Kidney capillary endothelial cell (primary cell): ENCODE data around the gene RACK1.

Source experiments
- DNase-seq: peaks from one replicate; pipeline ENCODE4 v3.0.0-alpha.2; 2018; ENCODE audit warnings: low spot score

Gene RACK1

GRCh38 chr5:181233801-181234454 lies 9.8 kb downstream of the RACK1 start:
- no peak for DNase-seq

- DNase-seq, result no peak
These were observed 10.5 kb downstream of the RACK1 start for GRCh38 chr5:181233088-181233800.

- no peak for DNase-seq
These were observed 11.1 kb downstream of the RACK1 start for GRCh38 chr5:181232593-181232992.

GRCh38 chr5:181231432-181231831 lies 12.3 kb downstream of the RACK1 start:
- DNase-seq, result no peak

DNA sequence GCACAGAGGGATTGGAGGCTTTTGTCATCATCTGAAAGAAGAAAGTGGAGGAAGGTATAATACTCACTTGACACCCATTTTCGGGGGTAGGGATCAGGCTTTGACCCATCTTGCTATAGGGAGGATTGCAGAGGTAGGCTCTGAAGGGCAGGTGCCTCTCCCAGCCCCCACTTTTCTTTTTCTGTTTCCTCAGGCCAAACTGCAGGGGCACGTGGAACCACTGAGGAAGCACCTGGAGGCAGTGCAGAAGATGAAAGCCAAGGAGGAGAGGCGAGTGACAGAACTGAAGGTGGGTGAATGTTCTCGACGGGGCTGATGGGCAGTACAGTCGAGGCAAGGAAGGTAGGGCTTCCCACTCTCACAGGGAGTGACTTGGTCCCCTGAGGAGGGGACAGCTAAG lies 13.2 kb downstream of the RACK1 start:
- DNase-seq, result no peak

DNA sequence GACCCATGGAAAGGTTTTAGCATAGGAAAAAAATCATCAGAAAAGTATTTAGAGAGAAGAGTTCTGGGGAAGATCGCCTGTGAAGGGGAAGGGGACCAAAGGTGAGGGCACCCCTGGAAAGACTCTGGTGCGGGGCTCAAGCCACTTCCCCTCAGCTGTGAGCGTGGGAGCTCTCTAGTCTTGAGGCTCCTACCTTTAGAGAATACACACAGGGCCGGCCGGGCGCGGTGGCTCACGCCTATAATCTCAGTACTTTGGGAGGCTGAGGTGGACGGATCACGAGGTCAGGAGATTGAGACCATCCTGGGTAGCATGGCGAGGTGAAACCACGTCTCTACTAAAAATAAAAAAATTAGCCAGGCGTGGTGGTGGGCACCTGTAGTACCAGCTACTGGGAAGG lies 13.7 kb downstream of the RACK1 start:
- no peak for DNase-seq

- DNase-seq, result no peak
These were observed 19.1 kb downstream of the RACK1 start for GRCh38 chr5:181224390-181225229.

DNA sequence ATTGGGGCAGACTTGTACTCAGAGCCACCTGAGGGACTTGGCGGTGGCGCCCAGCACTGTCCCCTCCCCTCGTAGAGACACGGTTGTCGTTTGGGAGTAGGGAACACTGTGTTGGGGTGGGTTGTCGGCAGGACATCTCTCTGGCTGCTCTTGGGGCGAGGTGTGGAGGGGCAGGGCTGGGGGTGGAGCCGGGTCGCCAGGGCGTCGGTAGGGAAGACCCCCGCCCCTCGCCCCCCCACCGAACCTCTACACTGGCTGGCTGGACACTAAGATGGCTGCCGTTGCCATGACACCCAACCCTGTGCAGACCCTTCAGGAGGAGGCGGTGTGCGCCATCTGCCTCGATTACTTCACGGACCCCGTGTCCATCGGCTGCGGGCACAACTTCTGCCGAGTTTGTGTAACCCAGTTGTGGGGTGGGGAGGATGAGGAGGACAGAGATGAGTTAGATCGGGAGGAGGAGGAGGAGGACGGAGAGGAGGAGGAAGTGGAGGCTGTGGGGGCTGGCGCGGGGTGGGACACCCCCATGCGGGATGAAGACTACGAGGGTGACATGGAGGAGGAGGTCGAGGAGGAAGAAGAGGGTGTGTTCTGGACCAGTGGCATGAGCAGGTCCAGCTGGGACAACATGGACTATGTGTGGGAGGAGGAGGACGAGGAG lies 19.8 kb downstream of the RACK1 start:
- no peak for DNase-seq

DNA sequence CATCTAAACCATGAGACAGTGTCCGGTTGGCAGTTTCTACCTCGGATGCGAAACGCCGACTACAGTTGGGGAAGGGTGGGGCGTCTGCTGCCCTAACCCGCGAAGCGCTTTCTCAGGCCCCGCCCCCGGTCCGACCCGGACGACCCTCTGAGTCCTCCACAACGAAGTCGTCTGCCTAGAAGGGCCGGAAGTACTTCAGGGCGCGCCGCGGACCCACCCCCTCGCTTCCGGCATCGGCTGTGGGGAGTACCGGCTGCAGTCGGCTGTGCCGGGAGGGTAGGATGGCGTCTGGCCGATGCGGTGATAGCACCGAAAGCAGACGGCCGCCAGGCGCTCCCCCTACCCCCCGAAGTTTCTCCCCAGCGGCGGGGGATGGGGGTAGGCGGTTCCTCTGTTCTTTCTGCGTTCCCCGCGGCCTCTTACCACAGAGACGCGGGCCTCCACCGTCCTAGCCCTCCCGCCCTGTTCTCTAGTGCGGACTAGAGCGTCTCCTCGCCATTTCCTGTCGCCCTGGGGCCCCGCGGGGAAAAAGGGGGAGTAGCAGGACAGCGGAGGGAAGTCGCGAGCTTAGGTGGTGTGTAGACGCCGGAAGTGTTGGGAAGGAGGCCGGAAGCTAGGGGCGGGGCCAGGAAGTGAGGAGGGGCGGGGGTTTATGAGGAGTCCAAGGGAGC lies 20.5 kb downstream of the RACK1 start, which contains the start of gene TRIM41:
TRIM41 (plus strand) TSS at position 224 of the 671 bp plus-strand sequence. CDS start 719 bp downstream, outside the sequence.
- DNase-seq, result peak; percentile 98

GRCh38 chr5:181222630-181223057 lies 21.1 kb downstream of the RACK1 start:
- DNase-seq, result no peak

- DNase-seq, result peak; percentile 91
These were observed 21.7 kb downstream of the RACK1 start for GRCh38 chr5:181221792-181222629.

GRCh38 chr5:181221105-181221791 lies 22.5 kb downstream of the RACK1 start:
- no peak for DNase-seq

- DNase-seq, result no peak
These were observed 23.6 kb downstream of the RACK1 start for GRCh38 chr5:181220178-181220515.

DNA sequence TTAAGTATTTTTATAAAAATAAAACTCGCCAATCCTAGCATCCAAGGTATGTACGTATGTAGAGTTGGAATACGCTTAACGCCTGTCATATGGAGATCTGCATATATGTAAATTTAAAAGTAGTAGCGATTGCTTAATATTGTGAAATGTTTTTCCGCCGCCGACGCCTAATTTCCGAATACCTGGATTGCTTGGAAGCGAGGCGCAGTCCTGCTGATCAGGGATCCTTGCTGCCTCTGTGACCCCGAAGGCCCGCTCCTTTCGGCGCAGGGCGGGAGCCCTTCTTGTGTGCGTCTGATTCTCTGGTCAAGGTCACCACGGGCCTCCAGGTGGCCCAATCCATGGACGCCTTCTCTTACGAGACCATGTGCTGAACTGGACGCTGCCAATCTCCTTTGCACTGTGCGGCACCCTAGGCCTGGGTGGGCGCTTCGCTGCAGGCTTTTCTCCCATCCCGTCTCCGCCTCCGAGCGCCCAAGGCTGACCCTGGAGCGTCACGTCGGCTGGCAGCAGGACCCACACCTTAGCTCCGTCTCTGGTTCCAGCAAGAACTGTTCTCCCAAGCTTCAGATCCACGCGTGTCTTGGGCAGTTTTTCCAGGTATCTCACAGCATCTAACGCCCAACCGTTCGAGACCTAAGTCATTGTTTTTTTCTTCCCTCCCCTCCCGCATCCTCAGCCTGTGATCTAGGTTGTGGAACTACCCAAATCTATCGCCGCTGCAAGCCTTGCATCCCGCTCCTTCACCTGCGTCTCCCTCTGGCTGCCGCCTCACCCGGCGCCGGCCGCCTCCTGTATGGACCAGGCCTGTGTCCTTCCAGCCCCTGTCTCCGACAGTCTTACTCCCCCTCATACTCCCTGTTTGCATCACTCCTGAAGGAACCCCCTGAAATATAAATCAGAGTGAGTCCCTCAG lies 24.2 kb downstream of the RACK1 start:
- DNase-seq, result no peak

- no peak for DNase-seq
These were observed 24.9 kb downstream of the RACK1 start for GRCh38 chr5:181218795-181219124.

DNA sequence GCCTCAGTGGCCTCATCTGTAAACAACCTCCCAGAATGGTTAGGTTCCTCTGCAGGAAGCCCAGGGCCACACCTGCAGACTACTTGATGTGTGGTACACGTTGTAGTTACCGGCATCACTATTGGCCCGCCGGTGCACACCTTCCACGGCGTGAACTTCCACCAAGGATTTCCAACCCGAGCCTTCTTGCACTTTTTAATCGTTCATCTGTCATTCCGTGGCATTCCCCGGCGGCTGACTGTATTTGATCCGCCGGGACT lies 26.0 kb downstream of the RACK1 start:
- DNase-seq, result no peak

- DNase-seq, result no peak
These were observed 26.4 kb downstream of the RACK1 start for GRCh38 chr5:181217111-181217802.

- DNase-seq, result no peak
These were observed 27.4 kb downstream of the RACK1 start for GRCh38 chr5:181215997-181216989.
